ENCODE results near the gene PPP1R2. TPM values are rescaled to one million over a fixed set of nuclear protein-coding genes. Genes with fewer than 3 reads are reported as not detected.

Gene PPP1R2
- polyA plus RNA-seq, 1 donor from 2014 or later, result 113 TPM

DNA sequence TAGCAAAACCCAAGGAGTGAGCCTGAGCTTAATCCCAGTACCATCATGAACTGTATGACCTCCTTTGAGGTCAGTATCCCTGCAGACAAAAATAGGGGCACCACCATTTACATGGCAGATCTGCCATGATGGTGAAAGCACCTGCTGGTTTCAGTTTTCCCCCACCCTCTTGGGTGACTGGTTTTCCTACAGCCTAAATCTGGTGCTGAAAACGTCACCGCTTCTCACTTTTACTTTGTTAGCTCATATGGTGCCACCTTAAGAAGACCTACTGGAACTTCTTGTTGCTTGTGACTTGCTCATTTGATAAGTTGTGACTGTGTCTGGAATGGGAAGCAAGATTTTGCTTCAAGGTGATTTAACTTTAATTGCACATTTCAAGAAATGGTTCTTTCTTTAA is 5.1 kb downstream of the PPP1R2 start:
- Histone ChIP-seq H3K4me2 (ENCODE audit: low read length) (no peak overlapping the region), H3K4me3 (ENCODE audit: low read length) (no peak overlapping the region), H3K9me3 (ENCODE audit: low read length) (no peaks in the 10 kb centered on the region), H3K36me3 (ENCODE audit: insufficient read depth, low read length) (no peaks in the 10 kb centered on the region), H3K9me2 (ENCODE audit: insufficient read depth, low read length) (no peaks in the 10 kb centered on the region), H3K79me2 (replicated peaks; ENCODE audit: insufficient read depth, low read length) (peaks cover 67% of the 10 kb centered on the region), H3K9ac (ENCODE audit: low read length) (no peak overlapping the region), H3K27me3 (ENCODE audit: insufficient read depth, low read depth, low read length) (no peaks in the 10 kb centered on the region), H3F3A (ENCODE audit: insufficient read depth, low read length, poor library complexity, severe bottlenecking) (no peaks in the 10 kb centered on the region), H4K20me1 (ENCODE audit: insufficient read depth) (no peaks in the 10 kb centered on the region), H3K27ac (ENCODE audit: low read length) (no peak overlapping the region), H2AFZ (ENCODE audit: low read depth, low read length) (no peak overlapping the region)
- no peak for TF ChIP-seq EZH2 (IDR thresholded peaks at IDR 0.05; ENCODE audit: borderline replicate concordance, insufficient read depth, low read length, poor library complexity, severe bottlenecking)
- TF ChIP-seq POLR2AphosphoS5 (IDR thresholded peaks at IDR 0.05), result no peak
- TF ChIP-seq RAD21 (conservative IDR thresholded peaks at IDR 0.05), result no peak
- no peak for TF ChIP-seq SMC3 (conservative IDR thresholded peaks at IDR 0.05; ENCODE audit: poor library complexity)
- TF ChIP-seq, protein P1, sequence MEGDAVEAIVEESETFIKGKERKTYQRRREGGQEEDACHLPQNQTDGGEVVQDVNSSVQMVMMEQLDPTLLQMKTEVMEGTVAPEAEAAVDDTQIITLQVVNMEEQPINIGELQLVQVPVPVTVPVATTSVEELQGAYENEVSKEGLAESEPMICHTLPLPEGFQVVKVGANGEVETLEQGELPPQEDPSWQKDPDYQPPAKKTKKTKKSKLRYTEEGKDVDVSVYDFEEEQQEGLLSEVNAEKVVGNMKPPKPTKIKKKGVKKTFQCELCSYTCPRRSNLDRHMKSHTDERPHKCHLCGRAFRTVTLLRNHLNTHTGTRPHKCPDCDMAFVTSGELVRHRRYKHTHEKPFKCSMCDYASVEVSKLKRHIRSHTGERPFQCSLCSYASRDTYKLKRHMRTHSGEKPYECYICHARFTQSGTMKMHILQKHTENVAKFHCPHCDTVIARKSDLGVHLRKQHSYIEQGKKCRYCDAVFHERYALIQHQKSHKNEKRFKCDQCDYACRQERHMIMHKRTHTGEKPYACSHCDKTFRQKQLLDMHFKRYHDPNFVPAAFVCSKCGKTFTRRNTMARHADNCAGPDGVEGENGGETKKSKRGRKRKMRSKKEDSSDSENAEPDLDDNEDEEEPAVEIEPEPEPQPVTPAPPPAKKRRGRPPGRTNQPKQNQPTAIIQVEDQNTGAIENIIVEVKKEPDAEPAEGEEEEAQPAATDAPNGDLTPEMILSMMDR (IDR thresholded peaks at IDR 0.05; ENCODE audit: poor library complexity, severe bottlenecking), result no peak
- TF ChIP-seq MXI1 (conservative IDR thresholded peaks at IDR 0.05; ENCODE audit: poor library complexity, severe bottlenecking), result no peak
- TF ChIP-seq, protein P2, sequence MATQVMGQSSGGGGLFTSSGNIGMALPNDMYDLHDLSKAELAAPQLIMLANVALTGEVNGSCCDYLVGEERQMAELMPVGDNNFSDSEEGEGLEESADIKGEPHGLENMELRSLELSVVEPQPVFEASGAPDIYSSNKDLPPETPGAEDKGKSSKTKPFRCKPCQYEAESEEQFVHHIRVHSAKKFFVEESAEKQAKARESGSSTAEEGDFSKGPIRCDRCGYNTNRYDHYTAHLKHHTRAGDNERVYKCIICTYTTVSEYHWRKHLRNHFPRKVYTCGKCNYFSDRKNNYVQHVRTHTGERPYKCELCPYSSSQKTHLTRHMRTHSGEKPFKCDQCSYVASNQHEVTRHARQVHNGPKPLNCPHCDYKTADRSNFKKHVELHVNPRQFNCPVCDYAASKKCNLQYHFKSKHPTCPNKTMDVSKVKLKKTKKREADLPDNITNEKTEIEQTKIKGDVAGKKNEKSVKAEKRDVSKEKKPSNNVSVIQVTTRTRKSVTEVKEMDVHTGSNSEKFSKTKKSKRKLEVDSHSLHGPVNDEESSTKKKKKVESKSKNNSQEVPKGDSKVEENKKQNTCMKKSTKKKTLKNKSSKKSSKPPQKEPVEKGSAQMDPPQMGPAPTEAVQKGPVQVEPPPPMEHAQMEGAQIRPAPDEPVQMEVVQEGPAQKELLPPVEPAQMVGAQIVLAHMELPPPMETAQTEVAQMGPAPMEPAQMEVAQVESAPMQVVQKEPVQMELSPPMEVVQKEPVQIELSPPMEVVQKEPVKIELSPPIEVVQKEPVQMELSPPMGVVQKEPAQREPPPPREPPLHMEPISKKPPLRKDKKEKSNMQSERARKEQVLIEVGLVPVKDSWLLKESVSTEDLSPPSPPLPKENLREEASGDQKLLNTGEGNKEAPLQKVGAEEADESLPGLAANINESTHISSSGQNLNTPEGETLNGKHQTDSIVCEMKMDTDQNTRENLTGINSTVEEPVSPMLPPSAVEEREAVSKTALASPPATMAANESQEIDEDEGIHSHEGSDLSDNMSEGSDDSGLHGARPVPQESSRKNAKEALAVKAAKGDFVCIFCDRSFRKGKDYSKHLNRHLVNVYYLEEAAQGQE (IDR thresholded peaks at IDR 0.05; ENCODE audit: borderline replicate concordance), result no peak
- TF ChIP-seq EP300 (conservative IDR thresholded peaks at IDR 0.05; ENCODE audit: poor library complexity, severe bottlenecking), result no peak
- no peak for TF ChIP-seq TAF1 (IDR thresholded peaks at IDR 0.05; ENCODE audit: low read depth)

DNA sequence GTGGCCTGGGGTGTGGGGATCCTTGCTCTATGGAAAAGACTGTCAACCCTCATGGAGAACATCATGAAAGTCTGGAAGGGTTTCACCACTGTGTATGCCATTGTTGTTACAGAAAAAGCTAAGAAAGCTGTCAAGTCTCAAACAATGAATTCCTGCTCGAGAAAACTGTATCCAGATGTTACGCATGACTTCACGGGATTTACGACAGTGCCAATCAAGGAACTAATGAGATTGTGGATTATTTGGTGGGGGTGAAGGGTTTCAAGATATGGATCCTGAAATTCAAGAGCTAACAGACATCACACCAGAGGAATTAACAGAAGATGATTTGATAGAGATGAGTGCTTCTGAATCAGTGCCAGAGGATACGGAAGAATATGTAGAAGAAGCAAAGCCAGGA is 7.8 kb downstream of the PPP1R2 start:
- peaks cover 56% of the 10 kb centered on the region for H3K79me2 ChIP-seq (replicated peaks; ENCODE audit: insufficient read depth, low read length)
- H3K9me3 ChIP-seq (ENCODE audit: low read length), result no peaks in the 10 kb centered on the region
- no peak overlapping the region for H3K27ac ChIP-seq (ENCODE audit: low read length)
- H4K20me1 ChIP-seq (ENCODE audit: insufficient read depth), result no peaks in the 10 kb centered on the region
- H2AFZ ChIP-seq (ENCODE audit: low read depth, low read length), result no peak overlapping the region
- H3F3A ChIP-seq (ENCODE audit: insufficient read depth, low read length, poor library complexity, severe bottlenecking), result no peaks in the 10 kb centered on the region
- TF ChIP-seq RAD21 (conservative IDR thresholded peaks at IDR 0.05), result no peak
- no peak for TF ChIP-seq EP300 (conservative IDR thresholded peaks at IDR 0.05; ENCODE audit: poor library complexity, severe bottlenecking)
- TF ChIP-seq POLR2AphosphoS5 (IDR thresholded peaks at IDR 0.05), result no peak
- no peak for TF ChIP-seq MXI1 (conservative IDR thresholded peaks at IDR 0.05; ENCODE audit: poor library complexity, severe bottlenecking)
- TF ChIP-seq, protein P2 (IDR thresholded peaks at IDR 0.05; ENCODE audit: borderline replicate concordance), result no peak
- TF ChIP-seq, protein P1 (IDR thresholded peaks at IDR 0.05; ENCODE audit: poor library complexity, severe bottlenecking), result no peak
- TF ChIP-seq SMC3 (conservative IDR thresholded peaks at IDR 0.05; ENCODE audit: poor library complexity), result no peak
- no peak for TF ChIP-seq EZH2 (IDR thresholded peaks at IDR 0.05; ENCODE audit: borderline replicate concordance, insufficient read depth, low read length, poor library complexity, severe bottlenecking)
- TF ChIP-seq TAF1 (IDR thresholded peaks at IDR 0.05; ENCODE audit: low read depth), result no peak
- H3K27me3 ChIP-seq (ENCODE audit: insufficient read depth, low read depth, low read length), result no peaks in the 10 kb centered on the region
- H3K36me3 ChIP-seq (ENCODE audit: insufficient read depth, low read length), result no peaks in the 10 kb centered on the region
- no peak overlapping the region for H3K9ac ChIP-seq (ENCODE audit: low read length)
- H3K9me2 ChIP-seq (ENCODE audit: insufficient read depth, low read length), result no peaks in the 10 kb centered on the region
- H3K4me2 ChIP-seq (ENCODE audit: low read length), result no peak overlapping the region
- H3K4me3 ChIP-seq (ENCODE audit: low read length), result no peak overlapping the region
